ENCODE data around the gene ARHGAP22.

Gene ARHGAP22

GRCh38 chr10:48412081-48412480 lies 192.8 kb downstream of the ARHGAP22 start:
- DNase-seq: no peak

- DNase-seq: no peak
These were observed 193.4 kb downstream of the ARHGAP22 start for GRCh38 chr10:48411510-48411909.

- no peak for DNase-seq
These were observed 194.4 kb downstream of the ARHGAP22 start for GRCh38 chr10:48410503-48410902.

- peak; percentile 39 for DNase-seq
These were observed 198.2 kb downstream of the ARHGAP22 start for GRCh38 chr10:48406658-48407057.

- DNase-seq: peak; percentile 46
These were observed 198.7 kb downstream of the ARHGAP22 start for GRCh38 chr10:48406204-48406603.

GRCh38 chr10:48404646-48405045 lies 200.2 kb downstream of the ARHGAP22 start:
- DNase-seq: no peak

GRCh38 chr10:48400850-48401220 lies 204.0 kb downstream of the ARHGAP22 start:
- DNase-seq: no peak

GRCh38 chr10:48400129-48400849 lies 204.6 kb downstream of the ARHGAP22 start:
- no peak for DNase-seq

GRCh38 chr10:48399551-48399950 lies 205.3 kb downstream of the ARHGAP22 start:
- no peak for DNase-seq

- DNase-seq: peak; percentile 73
These were observed 205.8 kb downstream of the ARHGAP22 start for GRCh38 chr10:48399056-48399541.

- DNase-seq: no peak
These were observed 206.6 kb downstream of the ARHGAP22 start for GRCh38 chr10:48398261-48398660.
